Upper lobe of left lung (tissue), 4 donors: ENCODE results near the gene CCL1.

Source experiments
- POLR2AphosphoS5 ChIP-seq, 2 donors: sonication (generic); formaldehyde crosslinking; IDR thresholded peaks; one replicate each; pipeline ENCODE4 v1.5.1; 2017; ENCODE audit warnings: antibody characterized with exemption in 2 of 2
- TF ChIP-seq, protein P1 (sequence below), 6 experiments: fragments of 450-650 bp in 4 of 6; fragments of 200-600 bp in 2 of 6; sonication (generic) in 2 of 6; IDR thresholded peaks; one replicate each; pipeline ENCODE4 v1.5.1; 2016 to 2019; ENCODE audit warnings: antibody characterized with exemption in 6 of 6

DNA sequence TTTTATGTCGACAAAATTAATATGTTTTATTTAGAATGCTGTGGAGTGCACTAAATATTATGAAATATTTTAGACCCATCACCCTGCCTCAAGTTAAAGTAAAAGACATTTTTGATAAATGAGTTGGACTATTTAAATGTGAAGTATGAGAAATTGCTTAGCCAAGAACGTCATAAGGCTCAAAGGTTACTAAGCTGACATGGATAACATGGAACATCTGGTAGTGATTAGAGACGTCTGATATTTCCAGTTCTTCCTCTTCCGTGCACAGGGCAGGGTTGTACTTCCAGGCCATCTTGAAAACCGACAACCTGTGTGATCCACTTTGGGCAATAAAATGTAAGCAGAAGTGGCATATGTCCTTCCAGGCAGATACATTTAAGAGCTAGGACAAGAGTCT, 51.0 kb downstream of the CCL1 start:
- TF ChIP-seq, protein P1, sequence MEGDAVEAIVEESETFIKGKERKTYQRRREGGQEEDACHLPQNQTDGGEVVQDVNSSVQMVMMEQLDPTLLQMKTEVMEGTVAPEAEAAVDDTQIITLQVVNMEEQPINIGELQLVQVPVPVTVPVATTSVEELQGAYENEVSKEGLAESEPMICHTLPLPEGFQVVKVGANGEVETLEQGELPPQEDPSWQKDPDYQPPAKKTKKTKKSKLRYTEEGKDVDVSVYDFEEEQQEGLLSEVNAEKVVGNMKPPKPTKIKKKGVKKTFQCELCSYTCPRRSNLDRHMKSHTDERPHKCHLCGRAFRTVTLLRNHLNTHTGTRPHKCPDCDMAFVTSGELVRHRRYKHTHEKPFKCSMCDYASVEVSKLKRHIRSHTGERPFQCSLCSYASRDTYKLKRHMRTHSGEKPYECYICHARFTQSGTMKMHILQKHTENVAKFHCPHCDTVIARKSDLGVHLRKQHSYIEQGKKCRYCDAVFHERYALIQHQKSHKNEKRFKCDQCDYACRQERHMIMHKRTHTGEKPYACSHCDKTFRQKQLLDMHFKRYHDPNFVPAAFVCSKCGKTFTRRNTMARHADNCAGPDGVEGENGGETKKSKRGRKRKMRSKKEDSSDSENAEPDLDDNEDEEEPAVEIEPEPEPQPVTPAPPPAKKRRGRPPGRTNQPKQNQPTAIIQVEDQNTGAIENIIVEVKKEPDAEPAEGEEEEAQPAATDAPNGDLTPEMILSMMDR (IDR thresholded peaks at IDR 0.05): no peak
- TF ChIP-seq POLR2AphosphoS5 (IDR thresholded peaks at IDR 0.05): no peak
